Loucy (cell line): ENCODE data around the gene TFPI.
A peak's percentile ranks its signal among the peaks of the same experiment; 100 is the strongest.

Experiments
- H2AFZ ChIP-seq: fragments of 200-600 bp; sonication (generic); 2 replicates; pipeline ENCODE4 v1.6.0; 2016; ENCODE audit warnings: antibody characterized with exemption, mild to moderate bottlenecking, low read length, moderate library complexity
- H3F3A ChIP-seq: fragments of 200-600 bp; 2 replicates; pipeline ENCODE4 v1.6.0; 2016; ENCODE audit warnings: antibody characterized with exemption, low read depth, mild to moderate bottlenecking
- H3K27me3 ChIP-seq: fragments of 200-600 bp; sonication (generic); 2 replicates; pipeline ENCODE4 v1.6.1; 2014; ENCODE audit warnings: low read length, mild to moderate bottlenecking; ENCODE audit not compliant: insufficient read depth, poor library complexity, severe bottlenecking
- H3K36me3 ChIP-seq: fragments of 200-600 bp; sonication (generic); 2 replicates; pipeline ENCODE4 v1.6.1; 2016; ENCODE audit warnings: low read length; ENCODE audit not compliant: insufficient read depth
- H3K4me1 ChIP-seq: fragments of 200-600 bp; sonication (generic); 2 replicates; pipeline ENCODE4 v1.5.1; 2014; ENCODE audit warnings: low read length, mild to moderate bottlenecking; ENCODE audit not compliant: insufficient read depth, poor library complexity, severe bottlenecking
- H3K4me2 ChIP-seq: fragments of 200-600 bp; sonication (generic); 2 replicates; pipeline ENCODE4 v1.6.0; 2014; ENCODE audit warnings: antibody characterized with exemption, low read length, low read depth, mild to moderate bottlenecking; ENCODE audit not compliant: poor library complexity, severe bottlenecking
- H3K4me3 ChIP-seq: fragments of 200-600 bp; sonication (generic); 2 replicates; pipeline ENCODE4 v1.5.1; 2014; ENCODE audit warnings: low read length, mild to moderate bottlenecking, mixed read lengths; ENCODE audit not compliant: poor library complexity, severe bottlenecking
- H3K79me2 ChIP-seq: fragments of 200-600 bp; sonication (generic); 2 replicates; pipeline ENCODE4 v1.6.1; 2014; ENCODE audit warnings: low read length; ENCODE audit not compliant: insufficient read depth
- H3K9ac ChIP-seq: fragments of 200-600 bp; sonication (generic); 2 replicates; pipeline ENCODE4 v1.6.0; 2014; ENCODE audit warnings: mild to moderate bottlenecking, low read depth, low read length, moderate library complexity; ENCODE audit not compliant: poor library complexity, severe bottlenecking
- H3K9me2 ChIP-seq: fragments of 200-600 bp; sonication (generic); replicated peaks from 2 replicates; pipeline ENCODE4 v1.6.1; 2016; ENCODE audit warnings: low read depth, low read length, mixed read lengths
- H3K9me3 ChIP-seq: fragments of 200-600 bp; sonication (generic); 2 replicates; pipeline ENCODE4 v1.6.1; 2014; ENCODE audit warnings: mild to moderate bottlenecking, antibody characterized with exemption, low read length, low read depth; ENCODE audit not compliant: insufficient read depth
- H4K20me1 ChIP-seq: fragments of 200-600 bp; sonication (generic); 2 replicates; pipeline ENCODE4 v1.6.0; 2014; ENCODE audit warnings: antibody characterized with exemption, low read length, mild to moderate bottlenecking; ENCODE audit not compliant: insufficient read depth, poor library complexity, severe bottlenecking
- CTCF ChIP-seq: fragments of 200-600 bp; sonication (generic); conservative IDR thresholded peaks from 2 replicates; pipeline ENCODE4 v1.5.1; 2014; ENCODE audit warnings: mild to moderate bottlenecking, antibody characterized with exemption, low read length
- EZH2phosphoT487 ChIP-seq: fragments of 200-600 bp; IDR thresholded peaks from 2 replicates; pipeline ENCODE4 v1.6.1; 2018; ENCODE audit warnings: antibody characterized with exemption, mild to moderate bottlenecking, moderate library complexity, borderline replicate concordance

TFPI gene

GRCh38 chr2:187581125-187581896, 27.1 kb upstream of the TFPI start:
- Histone ChIP-seq H3K9ac (peak overlapping the region; percentile 58), H3K4me1 (no peaks in the 10 kb centered on the region), H3F3A (no peaks in the 10 kb centered on the region), H3K4me3 (peak overlapping the region; percentile 66), H3K9me3 (no peaks in the 10 kb centered on the region), H2AFZ (peak overlapping the region; percentile 74; the same call in 1 of the 2 replicates), H4K20me1 (no peaks in the 10 kb centered on the region), H3K4me2 (peak overlapping the region; percentile 59), H3K36me3 (no peaks in the 10 kb centered on the region), H3K79me2 (no peaks in the 10 kb centered on the region), H3K27me3 (no peaks in the 10 kb centered on the region), H3K9me2 (no peaks in the 10 kb centered on the region)
- TF ChIP-seq EZH2phosphoT487 (no peak), CTCF (peak; percentile 82)

GRCh38 chr2:187580462-187581124, 26.4 kb upstream of the TFPI start:
- peak overlapping the region; percentile 58 for H3K9ac ChIP-seq
- no peaks in the 10 kb centered on the region for H3K9me2 ChIP-seq
- H2AFZ ChIP-seq: peak overlapping the region; percentile 74; the same call in 1 of the 2 replicates
- no peaks in the 10 kb centered on the region for H3K79me2 ChIP-seq
- peak overlapping the region; percentile 59 for H3K4me2 ChIP-seq
- H3K36me3 ChIP-seq: no peaks in the 10 kb centered on the region
- H4K20me1 ChIP-seq: no peaks in the 10 kb centered on the region
- TF ChIP-seq CTCF (peak; percentile 56), EZH2phosphoT487 (no peak)
- no peaks in the 10 kb centered on the region for H3F3A ChIP-seq
- no peaks in the 10 kb centered on the region for H3K27me3 ChIP-seq
- peak overlapping the region; percentile 66 for H3K4me3 ChIP-seq
- no peaks in the 10 kb centered on the region for H3K4me1 ChIP-seq
- no peaks in the 10 kb centered on the region for H3K9me3 ChIP-seq

- Histone ChIP-seq H3F3A (no peaks in the 10 kb centered on the region), H3K9me2 (no peaks in the 10 kb centered on the region), H3K4me1 (no peaks in the 10 kb centered on the region), H2AFZ (peak overlapping the region; percentile 38; the same call in 1 of the 2 replicates), H3K36me3 (no peaks in the 10 kb centered on the region), H3K79me2 (no peaks in the 10 kb centered on the region), H3K4me3 (no peak overlapping the region), H3K27me3 (no peaks in the 10 kb centered on the region), H3K9me3 (no peaks in the 10 kb centered on the region), H3K9ac (no peak overlapping the region), H3K4me2 (no peak overlapping the region), H4K20me1 (no peaks in the 10 kb centered on the region)
- no peak for TF ChIP-seq EZH2phosphoT487
- no peak; the same call in 1 of the 2 replicates for TF ChIP-seq CTCF
These were observed 23.1 kb upstream of the TFPI start for GRCh38 chr2:187577310-187577709.
